AG09319 (cell line): ENCODE data around the gene PRAC2.

Experiments
- DNase-seq: peaks from one replicate; pipeline ENCODE4 v3.0.0-alpha.2; 2010; ENCODE audit warnings: low read depth; ENCODE audit errors: extremely low read depth
- TF ChIP-seq, protein P1 (sequence below): IDR thresholded peaks from 2 replicates; pipeline ENCODE4 v1.5.1; 2011; ENCODE audit warnings: low read depth, mild to moderate bottlenecking, inconsistent platforms, low read length, moderate library complexity

PRAC2 gene

GRCh38 chr17:48756830-48757251 is 33.9 kb downstream of the PRAC2 start:
- TF ChIP-seq, protein P1, sequence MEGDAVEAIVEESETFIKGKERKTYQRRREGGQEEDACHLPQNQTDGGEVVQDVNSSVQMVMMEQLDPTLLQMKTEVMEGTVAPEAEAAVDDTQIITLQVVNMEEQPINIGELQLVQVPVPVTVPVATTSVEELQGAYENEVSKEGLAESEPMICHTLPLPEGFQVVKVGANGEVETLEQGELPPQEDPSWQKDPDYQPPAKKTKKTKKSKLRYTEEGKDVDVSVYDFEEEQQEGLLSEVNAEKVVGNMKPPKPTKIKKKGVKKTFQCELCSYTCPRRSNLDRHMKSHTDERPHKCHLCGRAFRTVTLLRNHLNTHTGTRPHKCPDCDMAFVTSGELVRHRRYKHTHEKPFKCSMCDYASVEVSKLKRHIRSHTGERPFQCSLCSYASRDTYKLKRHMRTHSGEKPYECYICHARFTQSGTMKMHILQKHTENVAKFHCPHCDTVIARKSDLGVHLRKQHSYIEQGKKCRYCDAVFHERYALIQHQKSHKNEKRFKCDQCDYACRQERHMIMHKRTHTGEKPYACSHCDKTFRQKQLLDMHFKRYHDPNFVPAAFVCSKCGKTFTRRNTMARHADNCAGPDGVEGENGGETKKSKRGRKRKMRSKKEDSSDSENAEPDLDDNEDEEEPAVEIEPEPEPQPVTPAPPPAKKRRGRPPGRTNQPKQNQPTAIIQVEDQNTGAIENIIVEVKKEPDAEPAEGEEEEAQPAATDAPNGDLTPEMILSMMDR, result no peak

DNA sequence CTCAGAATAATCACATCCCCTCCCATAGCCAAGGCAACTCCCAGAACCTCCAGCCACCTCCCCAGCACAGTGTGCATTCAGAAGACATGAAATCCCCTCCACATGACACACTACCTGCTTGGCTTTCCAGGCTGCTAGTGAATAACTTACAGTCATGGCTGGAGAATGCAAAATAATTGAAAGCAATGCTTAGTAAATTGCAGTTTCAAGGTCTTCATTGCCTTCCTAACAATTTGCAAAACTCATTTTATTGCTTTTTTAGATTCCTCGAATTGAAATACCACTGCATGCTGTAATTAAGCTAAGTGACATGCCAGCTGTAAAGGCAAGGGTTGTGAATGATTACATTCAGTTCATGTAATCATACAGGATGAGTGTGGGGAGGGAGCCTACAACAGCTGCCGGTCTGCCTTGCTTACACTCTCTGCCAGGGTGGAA is 34.6 kb downstream of the PRAC2 start:
- DNase-seq, result no peak
- TF ChIP-seq, protein P1, result no peak

More at GRCh38 chr17:48756830-48757251, 33.9 kb downstream of the PRAC2 start:
- DNase-seq, result no peak

DNA sequence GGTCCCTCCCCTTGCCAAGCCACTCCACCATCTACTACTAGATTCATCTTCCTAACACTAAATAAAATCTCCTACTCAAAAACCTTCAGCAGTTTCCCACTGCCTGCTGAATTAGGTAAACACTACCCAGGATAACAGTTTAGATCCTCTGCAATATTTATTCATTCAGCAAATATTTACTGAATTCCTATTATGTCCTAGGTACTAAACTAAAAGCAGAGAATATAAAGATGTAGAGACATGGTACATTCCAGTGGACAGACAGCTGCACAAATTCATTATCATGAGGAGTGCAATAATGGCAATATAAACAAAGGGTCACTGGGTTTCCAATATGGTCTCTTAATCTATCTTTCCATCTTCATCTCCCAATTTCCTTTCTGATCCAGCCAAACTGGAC is 36.3 kb downstream of the PRAC2 start:
- TF ChIP-seq, protein P1, result no peak
- no peak for DNase-seq

DNA sequence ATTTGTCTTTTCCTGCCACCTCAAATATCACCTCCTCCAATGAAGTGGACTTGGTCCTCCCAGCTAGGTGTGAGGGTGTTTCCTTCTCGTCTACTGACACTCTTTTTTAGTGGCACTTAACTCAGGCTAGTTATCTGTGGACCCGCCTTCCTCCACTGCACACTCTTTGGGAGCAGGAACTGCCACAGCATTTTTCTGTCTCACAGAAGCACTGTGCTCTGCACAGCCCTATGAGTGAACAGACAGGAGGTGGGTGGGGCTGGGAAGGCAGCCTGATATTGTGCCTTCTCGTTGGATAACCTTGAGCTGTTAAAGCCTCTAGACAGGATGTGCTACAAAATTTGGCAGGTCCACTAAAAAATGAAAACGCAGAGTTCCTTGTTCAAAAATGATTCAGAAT is 37.4 kb downstream of the PRAC2 start:
- no peak for DNase-seq

GRCh38 chr17:48761114-48761513 is 38.1 kb downstream of the PRAC2 start:
- no peak for DNase-seq
- TF ChIP-seq, protein P1, result no peak

More for the DNA sequence above, 37.4 kb downstream of the PRAC2 start:
- TF ChIP-seq, protein P1, result no peak

DNA sequence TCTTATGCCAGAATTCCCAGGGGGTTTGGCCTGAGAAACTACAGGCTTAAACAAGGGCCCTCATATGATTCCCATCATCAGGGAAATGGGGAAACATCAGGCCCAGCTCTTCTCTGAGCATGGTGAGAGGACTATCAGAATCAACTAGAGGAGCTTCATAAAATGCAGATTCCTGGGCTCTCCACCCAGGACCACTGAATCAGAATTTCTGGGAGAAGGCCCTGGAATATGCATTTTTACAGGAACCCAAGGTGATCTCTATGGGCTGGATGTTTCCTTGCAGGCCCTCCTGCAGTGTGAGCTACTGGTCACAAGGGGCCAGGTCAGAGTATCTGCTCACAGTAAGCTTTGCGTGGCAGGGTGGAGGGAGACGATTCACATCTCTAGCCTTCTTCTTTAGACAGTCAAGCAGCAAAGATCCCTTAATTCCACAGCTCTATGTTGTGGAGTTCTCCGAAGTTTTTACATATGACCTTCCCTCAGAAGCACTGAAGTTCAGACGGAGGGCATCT is 44.3 kb downstream of the PRAC2 start:
- DNase-seq, result no peak

GRCh38 chr17:48769009-48769675 is 46.2 kb downstream of the PRAC2 start:
- TF ChIP-seq, protein P1, result no peak
- no peak for DNase-seq

More for the DNA sequence above, 44.3 kb downstream of the PRAC2 start:
- TF ChIP-seq, protein P1, result no peak
